HepG2 (cell line): ENCODE measurements around the gene TPRG1L. TPM values are rescaled to one million over a fixed set of nuclear protein-coding genes. Genes with fewer than 3 reads are reported as not detected.
A peak's percentile ranks its signal among the peaks of the same experiment; 100 is the strongest.

ENCODE experiments used
- CHD2 ChIP-seq: IDR thresholded peaks from 2 replicates; pipeline ENCODE4 v1.6.1; 2011; ENCODE audit warnings: low read depth, low read length, improper control_type of control experiment
- MBD4 ChIP-seq: IDR thresholded peaks from 2 replicates; pipeline ENCODE4 v1.6.1; 2012; ENCODE audit warnings: low read length, inconsistent platforms, borderline replicate concordance
- SIN3A ChIP-seq: IDR thresholded peaks from 2 replicates; pipeline ENCODE4 v1.6.1; 2011; ENCODE audit warnings: low read depth, mild to moderate bottlenecking, control low read depth, low read length, borderline replicate concordance
- TOPORS ChIP-seq: sonication (generic); formaldehyde crosslinking; IDR thresholded peaks from 2 replicates; pipeline ENCODE4 v1.8.0; 2023; ENCODE audit warnings: mild to moderate bottlenecking, missing genetic modification reagents
- ZNF326 ChIP-seq: sonication (generic); formaldehyde crosslinking; IDR thresholded peaks from 2 replicates; pipeline ENCODE4 v1.4.0; 2020; ENCODE audit warnings: missing genetic modification reagents, borderline replicate concordance
- ZNF678 ChIP-seq: sonication (generic); formaldehyde crosslinking; IDR thresholded peaks from 2 replicates; pipeline ENCODE4 v1.4.0; 2020; ENCODE audit warnings: mild to moderate bottlenecking, missing genetic modification reagents
- ZNF777 ChIP-seq: sonication (generic); formaldehyde crosslinking; IDR thresholded peaks from 2 replicates; pipeline ENCODE4 v1.4.0; 2020; ENCODE audit warnings: missing genetic modification reagents
- polyA plus RNA-seq, 8 experiments: library from polyadenylated mRNA; depleted of rRNA in 3 of 8; stranded (reverse) in 7 of 8; unstranded in 1 of 8; fragments of >200 nt; fragmentation: Illumina TruSeq in 4 of 8; extraction: Trizol in 4 of 8; gene quantifications; 2 replicates each; pipeline versions ENCODE4 v1.2.1 to v1.2.3, GENCODE V29; 2011 to 2016; ENCODE audit warnings: low read depth in 4 of 8, missing spikeins in 1 of 8, mixed read lengths in 1 of 8; ENCODE audit not compliant: insufficient read depth in 1 of 8
- total RNA-seq, 5 experiments: library from RNA; depleted of rRNA; stranded (reverse); fragments of >200 nt; fragmentation: Illumina TruSeq; extraction: Trizol; gene quantifications; 2 replicates each; pipeline ENCODE4 v1.2.3, GENCODE V29; 2016; ENCODE audit warnings: low read depth in 1 of 5
- TF ChIP-seq, protein P1 (sequence below): sonication (generic); formaldehyde crosslinking; IDR thresholded peaks from 2 replicates; pipeline ENCODE4 v1.4.0; 2020; ENCODE audit warnings: mild to moderate bottlenecking, missing genetic modification reagents
- TF ChIP-seq, protein P2 (sequence below): sonication (generic); formaldehyde crosslinking; IDR thresholded peaks from 2 replicates; pipeline ENCODE4 v1.4.0; 2020; ENCODE audit warnings: missing genetic modification reagents
- TF ChIP-seq, protein P3 (sequence below): sonication (generic); formaldehyde crosslinking; IDR thresholded peaks from 2 replicates; pipeline ENCODE4 v1.5.0; 2020; ENCODE audit warnings: mild to moderate bottlenecking, missing genetic modification reagents, borderline replicate concordance
- TF ChIP-seq, protein P4 (sequence below): sonication (generic); formaldehyde crosslinking; IDR thresholded peaks from 2 replicates; pipeline ENCODE4 v1.8.1; 2023; ENCODE audit warnings: mild to moderate bottlenecking, moderate library complexity, missing genetic modification reagents
- TF ChIP-seq, protein P5 (sequence below): sonication (generic); formaldehyde crosslinking; IDR thresholded peaks from 2 replicates; pipeline ENCODE4 v1.4.0; 2020; ENCODE audit warnings: missing genetic modification reagents
- TF ChIP-seq, protein P6 (sequence below): sonication (generic); formaldehyde crosslinking; conservative IDR thresholded peaks from 2 replicates; pipeline ENCODE4 v1.4.0; 2020; ENCODE audit warnings: missing genetic modification reagents

The TPRG1L gene
- total and polyA plus RNA-seq, 2 of the 13 experiments (the other 11 are each of a cell fraction or from before 2014, with no cell fraction given): 21.3 to 37.4 TPM

DNA sequence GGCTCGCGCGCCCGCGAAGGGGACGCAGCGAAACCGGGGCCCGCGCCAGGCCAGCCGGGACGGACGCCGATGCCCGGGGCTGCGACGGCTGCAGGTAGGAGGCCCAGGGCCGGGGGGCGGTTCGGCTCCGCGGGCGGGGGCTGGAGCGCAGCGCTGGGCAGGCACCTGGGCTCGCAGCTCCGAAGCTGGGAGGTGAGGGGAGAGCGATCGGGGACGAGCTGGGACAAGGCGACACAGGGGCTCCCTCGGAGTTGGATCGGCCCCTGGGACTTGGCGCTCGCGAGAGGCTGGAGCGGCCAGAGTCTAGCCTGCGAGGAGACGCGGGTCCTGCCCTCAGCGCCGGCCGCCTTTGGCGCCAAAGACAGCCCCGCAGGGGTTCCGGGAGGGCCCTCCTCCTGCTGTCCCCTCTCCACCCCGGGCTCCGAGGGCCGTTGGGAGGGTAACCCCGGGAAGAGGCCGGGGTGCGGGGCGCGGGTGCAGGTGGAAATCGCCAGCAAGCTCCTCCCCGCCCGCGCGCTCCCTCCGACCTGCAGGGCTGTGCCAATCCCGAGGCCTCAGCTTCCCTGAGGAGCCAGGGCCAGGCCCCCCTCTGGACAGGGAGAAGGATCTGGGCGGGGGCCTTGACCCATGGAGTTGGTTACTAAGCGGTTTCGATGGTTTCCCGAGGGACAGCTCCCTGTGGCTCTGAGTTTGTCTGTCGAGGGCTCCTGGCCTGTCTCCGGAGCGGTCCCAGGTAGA, 27.9 kb downstream of the TPRG1L start (continued):
- TF ChIP-seq, protein P1, sequence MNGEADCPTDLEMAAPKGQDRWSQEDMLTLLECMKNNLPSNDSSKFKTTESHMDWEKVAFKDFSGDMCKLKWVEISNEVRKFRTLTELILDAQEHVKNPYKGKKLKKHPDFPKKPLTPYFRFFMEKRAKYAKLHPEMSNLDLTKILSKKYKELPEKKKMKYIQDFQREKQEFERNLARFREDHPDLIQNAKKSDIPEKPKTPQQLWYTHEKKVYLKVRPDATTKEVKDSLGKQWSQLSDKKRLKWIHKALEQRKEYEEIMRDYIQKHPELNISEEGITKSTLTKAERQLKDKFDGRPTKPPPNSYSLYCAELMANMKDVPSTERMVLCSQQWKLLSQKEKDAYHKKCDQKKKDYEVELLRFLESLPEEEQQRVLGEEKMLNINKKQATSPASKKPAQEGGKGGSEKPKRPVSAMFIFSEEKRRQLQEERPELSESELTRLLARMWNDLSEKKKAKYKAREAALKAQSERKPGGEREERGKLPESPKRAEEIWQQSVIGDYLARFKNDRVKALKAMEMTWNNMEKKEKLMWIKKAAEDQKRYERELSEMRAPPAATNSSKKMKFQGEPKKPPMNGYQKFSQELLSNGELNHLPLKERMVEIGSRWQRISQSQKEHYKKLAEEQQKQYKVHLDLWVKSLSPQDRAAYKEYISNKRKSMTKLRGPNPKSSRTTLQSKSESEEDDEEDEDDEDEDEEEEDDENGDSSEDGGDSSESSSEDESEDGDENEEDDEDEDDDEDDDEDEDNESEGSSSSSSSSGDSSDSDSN (CRISPR knock-in tag): peak; percentile 31; the same call in 1 of the 2 replicates
- TF ChIP-seq, protein P2, sequence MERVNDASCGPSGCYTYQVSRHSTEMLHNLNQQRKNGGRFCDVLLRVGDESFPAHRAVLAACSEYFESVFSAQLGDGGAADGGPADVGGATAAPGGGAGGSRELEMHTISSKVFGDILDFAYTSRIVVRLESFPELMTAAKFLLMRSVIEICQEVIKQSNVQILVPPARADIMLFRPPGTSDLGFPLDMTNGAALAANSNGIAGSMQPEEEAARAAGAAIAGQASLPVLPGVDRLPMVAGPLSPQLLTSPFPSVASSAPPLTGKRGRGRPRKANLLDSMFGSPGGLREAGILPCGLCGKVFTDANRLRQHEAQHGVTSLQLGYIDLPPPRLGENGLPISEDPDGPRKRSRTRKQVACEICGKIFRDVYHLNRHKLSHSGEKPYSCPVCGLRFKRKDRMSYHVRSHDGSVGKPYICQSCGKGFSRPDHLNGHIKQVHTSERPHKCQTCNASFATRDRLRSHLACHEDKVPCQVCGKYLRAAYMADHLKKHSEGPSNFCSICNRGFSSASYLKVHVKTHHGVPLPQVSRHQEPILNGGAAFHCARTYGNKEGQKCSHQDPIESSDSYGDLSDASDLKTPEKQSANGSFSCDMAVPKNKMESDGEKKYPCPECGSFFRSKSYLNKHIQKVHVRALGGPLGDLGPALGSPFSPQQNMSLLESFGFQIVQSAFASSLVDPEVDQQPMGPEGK (CRISPR knock-in tag): 0 out of 2 replicates have a peak, but pooled peaks have one; percentile 19
- peak; percentile 9; the same call in 1 of the 2 replicates for TF ChIP-seq ZNF678 (CRISPR knock-in tag)
- TF ChIP-seq, protein P3, sequence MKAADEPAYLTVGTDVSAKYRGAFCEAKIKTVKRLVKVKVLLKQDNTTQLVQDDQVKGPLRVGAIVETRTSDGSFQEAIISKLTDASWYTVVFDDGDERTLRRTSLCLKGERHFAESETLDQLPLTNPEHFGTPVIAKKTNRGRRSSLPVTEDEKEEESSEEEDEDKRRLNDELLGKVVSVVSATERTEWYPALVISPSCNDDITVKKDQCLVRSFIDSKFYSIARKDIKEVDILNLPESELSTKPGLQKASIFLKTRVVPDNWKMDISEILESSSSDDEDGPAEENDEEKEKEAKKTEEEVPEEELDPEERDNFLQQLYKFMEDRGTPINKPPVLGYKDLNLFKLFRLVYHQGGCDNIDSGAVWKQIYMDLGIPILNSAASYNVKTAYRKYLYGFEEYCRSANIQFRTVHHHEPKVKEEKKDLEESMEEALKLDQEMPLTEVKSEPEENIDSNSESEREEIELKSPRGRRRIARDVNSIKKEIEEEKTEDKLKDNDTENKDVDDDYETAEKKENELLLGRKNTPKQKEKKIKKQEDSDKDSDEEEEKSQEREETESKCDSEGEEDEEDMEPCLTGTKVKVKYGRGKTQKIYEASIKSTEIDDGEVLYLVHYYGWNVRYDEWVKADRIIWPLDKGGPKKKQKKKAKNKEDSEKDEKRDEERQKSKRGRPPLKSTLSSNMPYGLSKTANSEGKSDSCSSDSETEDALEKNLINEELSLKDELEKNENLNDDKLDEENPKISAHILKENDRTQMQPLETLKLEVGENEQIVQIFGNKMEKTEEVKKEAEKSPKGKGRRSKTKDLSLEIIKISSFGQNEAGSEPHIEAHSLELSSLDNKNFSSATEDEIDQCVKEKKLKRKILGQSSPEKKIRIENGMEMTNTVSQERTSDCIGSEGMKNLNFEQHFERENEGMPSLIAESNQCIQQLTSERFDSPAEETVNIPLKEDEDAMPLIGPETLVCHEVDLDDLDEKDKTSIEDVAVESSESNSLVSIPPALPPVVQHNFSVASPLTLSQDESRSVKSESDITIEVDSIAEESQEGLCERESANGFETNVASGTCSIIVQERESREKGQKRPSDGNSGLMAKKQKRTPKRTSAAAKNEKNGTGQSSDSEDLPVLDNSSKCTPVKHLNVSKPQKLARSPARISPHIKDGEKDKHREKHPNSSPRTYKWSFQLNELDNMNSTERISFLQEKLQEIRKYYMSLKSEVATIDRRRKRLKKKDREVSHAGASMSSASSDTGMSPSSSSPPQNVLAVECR (CRISPR knock-in tag): peak; percentile 41; the same call in 1 of the 2 replicates
- TF ChIP-seq, protein P4, sequence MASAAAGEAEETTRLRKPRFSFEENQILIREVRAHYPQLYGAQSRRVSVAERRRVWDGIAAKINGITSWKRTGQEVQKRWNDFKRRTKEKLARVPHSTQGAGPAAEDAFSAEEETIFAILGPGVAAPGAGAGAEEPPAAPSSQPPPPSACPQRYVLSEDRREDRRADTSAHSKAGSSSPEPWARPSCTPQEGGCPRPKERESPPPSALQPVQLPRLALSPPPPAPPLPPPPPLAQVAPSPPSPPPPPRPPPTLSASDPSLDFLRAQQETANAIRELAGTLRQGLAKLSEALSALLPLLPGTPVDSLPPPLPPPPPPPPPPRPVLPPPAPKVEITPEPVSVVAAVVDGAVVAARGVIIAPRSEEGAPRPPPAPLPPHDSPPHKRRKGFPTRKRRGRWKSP: peak; percentile 15; the same call in 1 of the 2 replicates
- 0 out of 2 replicates have a peak, but pooled peaks have one; percentile 30 for TF ChIP-seq TOPORS (CRISPR knock-in tag)
- TF ChIP-seq, protein P5, sequence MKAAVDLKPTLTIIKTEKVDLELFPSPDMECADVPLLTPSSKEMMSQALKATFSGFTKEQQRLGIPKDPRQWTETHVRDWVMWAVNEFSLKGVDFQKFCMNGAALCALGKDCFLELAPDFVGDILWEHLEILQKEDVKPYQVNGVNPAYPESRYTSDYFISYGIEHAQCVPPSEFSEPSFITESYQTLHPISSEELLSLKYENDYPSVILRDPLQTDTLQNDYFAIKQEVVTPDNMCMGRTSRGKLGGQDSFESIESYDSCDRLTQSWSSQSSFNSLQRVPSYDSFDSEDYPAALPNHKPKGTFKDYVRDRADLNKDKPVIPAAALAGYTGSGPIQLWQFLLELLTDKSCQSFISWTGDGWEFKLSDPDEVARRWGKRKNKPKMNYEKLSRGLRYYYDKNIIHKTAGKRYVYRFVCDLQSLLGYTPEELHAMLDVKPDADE (CRISPR knock-in tag): no peak
- 0 out of 2 replicates have a peak, but pooled peaks have one; percentile 2 for TF ChIP-seq SIN3A
- no peak for TF ChIP-seq MBD4
- TF ChIP-seq CHD2: peak; percentile 87
- no peak for TF ChIP-seq ZNF326
- TF ChIP-seq ZNF777 (CRISPR knock-in tag): peak; percentile 90
- TF ChIP-seq, protein P6, sequence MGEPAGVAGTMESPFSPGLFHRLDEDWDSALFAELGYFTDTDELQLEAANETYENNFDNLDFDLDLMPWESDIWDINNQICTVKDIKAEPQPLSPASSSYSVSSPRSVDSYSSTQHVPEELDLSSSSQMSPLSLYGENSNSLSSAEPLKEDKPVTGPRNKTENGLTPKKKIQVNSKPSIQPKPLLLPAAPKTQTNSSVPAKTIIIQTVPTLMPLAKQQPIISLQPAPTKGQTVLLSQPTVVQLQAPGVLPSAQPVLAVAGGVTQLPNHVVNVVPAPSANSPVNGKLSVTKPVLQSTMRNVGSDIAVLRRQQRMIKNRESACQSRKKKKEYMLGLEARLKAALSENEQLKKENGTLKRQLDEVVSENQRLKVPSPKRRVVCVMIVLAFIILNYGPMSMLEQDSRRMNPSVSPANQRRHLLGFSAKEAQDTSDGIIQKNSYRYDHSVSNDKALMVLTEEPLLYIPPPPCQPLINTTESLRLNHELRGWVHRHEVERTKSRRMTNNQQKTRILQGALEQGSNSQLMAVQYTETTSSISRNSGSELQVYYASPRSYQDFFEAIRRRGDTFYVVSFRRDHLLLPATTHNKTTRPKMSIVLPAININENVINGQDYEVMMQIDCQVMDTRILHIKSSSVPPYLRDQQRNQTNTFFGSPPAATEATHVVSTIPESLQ (CRISPR knock-in tag): no peak
